Panc1 (cell line): ENCODE measurements around the gene TMEM134. TPM values are rescaled to one million over a fixed set of nuclear protein-coding genes. Genes with fewer than 3 reads are reported as not detected.

Experiments
- ATAC-seq: fragments of 200-7000 bp; cut with Tn5 transposase; 2 replicates; pipeline ENCODE4 v1.9.1; 2020; ENCODE audit warnings: mild to moderate bottlenecking, moderate library complexity
- BruUV-seq: library from RNA; stranded (reverse); fragments of 400-500 nt; replicated peaks from 2 replicates; lab custom pipeline; 2021; lab: Mats Ljungman, UMichigan
- CTCF ChIA-PET: fragments of 300-600 bp; sonication (Branson Sonifier 250); formaldehyde crosslinking; loops from one replicate; lab custom pipeline; 2022; ENCODE audit warnings: antibody characterized with exemption; lab: Charles Lee
- POLR2A ChIA-PET: fragments of 300-600 bp; sonication (Branson Sonifier 250); formaldehyde crosslinking; loops from one replicate; lab custom pipeline; 2022; ENCODE audit warnings: antibody characterized with exemption; lab: Charles Lee
- DNase-seq: peaks from one replicate; pipeline ENCODE4 v3.0.0-alpha.2; 2010; ENCODE audit warnings: low read depth, low spot score
- H3K27ac ChIP-seq: 2 replicates; pipeline ENCODE4 v1.5.1; 2011; ENCODE audit warnings: mild to moderate bottlenecking, low read length, inconsistent platforms
- H3K27me3 ChIP-seq: fragments of 200-500 bp; sonication (Bioruptor generic); 2 replicates; pipeline ENCODE4 v1.6.0; 2014; ENCODE audit warnings: low read length, inconsistent platforms; ENCODE audit not compliant: control insufficient read depth, insufficient read depth
- H3K36me3 ChIP-seq: fragments of 200-500 bp; sonication (Bioruptor generic); 2 replicates; pipeline ENCODE4 v1.5.1; 2014; ENCODE audit warnings: inconsistent platforms, mild to moderate bottlenecking, low read length, moderate library complexity; ENCODE audit not compliant: control insufficient read depth, insufficient read depth
- H3K4me1 ChIP-seq: 2 replicates; pipeline ENCODE4 v1.5.1; 2011; ENCODE audit warnings: inconsistent platforms, mild to moderate bottlenecking, low read length, moderate library complexity; ENCODE audit not compliant: control insufficient read depth, insufficient read depth
- H3K4me3 ChIP-seq, 2 experiments: 2 replicates each; pipeline ENCODE4 v1.5.1; 2011 to 2012; ENCODE audit warnings: low read depth in 2 of 2, low read length in 2 of 2, mild to moderate bottlenecking in 2 of 2, inconsistent platforms in 1 of 2, moderate library complexity in 1 of 2
- H3K9me3 ChIP-seq: fragments of 200-500 bp; sonication (Bioruptor generic); 2 replicates; pipeline ENCODE4 v1.5.1; 2014; ENCODE audit warnings: low read depth, mild to moderate bottlenecking, inconsistent platforms, low read length, moderate library complexity; ENCODE audit not compliant: control insufficient read depth, insufficient read depth
- CTCF ChIP-seq: fragments of 450-650 bp; IDR thresholded peaks from 2 replicates; pipeline ENCODE4 v1.5.1; 2017; ENCODE audit warnings: mild to moderate bottlenecking
- POLR2AphosphoS5 ChIP-seq: IDR thresholded peaks from 2 replicates; pipeline ENCODE4 v1.6.1; 2012; ENCODE audit warnings: mild to moderate bottlenecking, low read depth, low read length, moderate library complexity
- REST ChIP-seq, 2 experiments: IDR thresholded peaks; 2 replicates each; pipeline ENCODE4 v1.6.1; 2011 to 2012; ENCODE audit warnings: low read depth in 2 of 2, control low read depth in 1 of 2, low read length in 1 of 2, mild to moderate bottlenecking in 1 of 2, moderate library complexity in 1 of 2; ENCODE audit not compliant: insufficient read depth in 1 of 2
- SIN3A ChIP-seq: IDR thresholded peaks from 2 replicates; pipeline ENCODE4 v1.6.1; 2012; ENCODE audit warnings: low read depth, mild to moderate bottlenecking, low read length, moderate library complexity, borderline replicate concordance; ENCODE audit not compliant: insufficient read depth
- TCF7L2 ChIP-seq: IDR thresholded peaks from 2 replicates; pipeline ENCODE4 v1.6.1; 2011; ENCODE audit warnings: mild to moderate bottlenecking, low read depth, low read length, inconsistent platforms
- in situ Hi-C: cut with HindIII; loops from 2 replicates; pipeline ENCODE4 v1.10.0; 2016; ENCODE audit warnings: low sequenced_read_pairs, low pct_unique_long_range_greater_than_20kb
- intact Hi-C: fragments of 100-400 bp; cut with micrococcal nuclease; formaldehyde crosslinking; loops from one replicate; pipeline ENCODE4 v1.10.0; 2022; ENCODE audit not compliant: unreplicated experiment
- total RNA-seq: library from RNA; stranded (reverse); gene quantifications from one replicate; pipeline ENCODE4 v1.2.1, GENCODE V29; 2021; ENCODE audit not compliant: unreplicated experiment

TMEM134 gene
- total RNA-seq, 1 experiment from 2014 or later: 65.0 TPM

GRCh38 chr11:67484847-67485311, 15.8 kb upstream of the TMEM134 start:
- H3K9me3 ChIP-seq: no peaks in the 10 kb centered on the region
- CTCF ChIA-PET: no interaction called here
- no peaks in the 10 kb centered on the region for H3K27me3 ChIP-seq
- H3K36me3 ChIP-seq: no peaks in the 10 kb centered on the region
- BruUV-seq: no TSS peak
- no peak for DNase-seq
- no peak overlapping the region for H3K27ac ChIP-seq
- POLR2A ChIA-PET: no interaction called here
- TF ChIP-seq CTCF (no peak), TCF7L2 (no peak), SIN3A (no peak), REST (IDR thresholded peaks at IDR 0.05; ENCODE audit: insufficient read depth in 1 of 2, low read depth in 2 of 2, low read length in 1 of 2) (no peak), POLR2AphosphoS5 (no peak)
- H3K4me1 ChIP-seq: peaks cover 15% of the 10 kb centered on the region; the same call in 1 of the 2 replicates
- no peak overlapping the region for H3K4me3 ChIP-seq
- intact Hi-C loops (no loop called here), in situ Hi-C loops (no loop called here)
- ATAC-seq: no peak

GRCh38 chr11:67483831-67484665, 15.0 kb upstream of the TMEM134 start:
- H3K4me3 ChIP-seq: peak overlapping the region; percentile 66 to 89
- POLR2A ChIA-PET: no interaction called here
- intact Hi-C loops: no loop called here

More at GRCh38 chr11:67483831-67484665, 15.0 kb upstream of the TMEM134 start:
- no peak for DNase-seq
- CTCF ChIA-PET: interaction anchor here (0.5 kb wide), 1 partner anchor 501 kb away, joined by 6 read pairs; no protein-coding TSS in a partner anchor
- H3K4me1 ChIP-seq: peaks cover 15% of the 10 kb centered on the region; the same call in 1 of the 2 replicates
- H3K27ac ChIP-seq: peak overlapping the region; percentile 91; the same call in 1 of the 2 replicates
- no TSS peak for BruUV-seq
- TF ChIP-seq CTCF: no peak
- TF ChIP-seq TCF7L2: no peak
- no peak for TF ChIP-seq POLR2AphosphoS5
- no peak for TF ChIP-seq REST (IDR thresholded peaks at IDR 0.05; ENCODE audit: insufficient read depth in 1 of 2, low read depth in 2 of 2, low read length in 1 of 2)
- no peak for TF ChIP-seq SIN3A
- H3K36me3 ChIP-seq: no peaks in the 10 kb centered on the region
- no peaks in the 10 kb centered on the region for H3K9me3 ChIP-seq
- H3K27me3 ChIP-seq: no peaks in the 10 kb centered on the region
- in situ Hi-C loops: no loop called here
- ATAC-seq: no peak
